Suppressor macrophage (primary cell): ENCODE data around the gene IARS1.

Source experiments
- DNase-seq, 4 experiments: peaks; one replicate each; pipeline ENCODE4 v3.0.0-alpha.2; 2020 to 2022
- total RNA-seq, 17 experiments: gene quantifications; one replicate each; lab custom pipeline; 2026; ENCODE audit warnings: mixed read lengths in 6 of 17, inconsistent platforms in 3 of 17; lab: John Stamatoyannopoulos, UW

The IARS1 gene
- total RNA-seq, result 207 to 760 (median 403) reads per million in 17 experiments

DNA sequence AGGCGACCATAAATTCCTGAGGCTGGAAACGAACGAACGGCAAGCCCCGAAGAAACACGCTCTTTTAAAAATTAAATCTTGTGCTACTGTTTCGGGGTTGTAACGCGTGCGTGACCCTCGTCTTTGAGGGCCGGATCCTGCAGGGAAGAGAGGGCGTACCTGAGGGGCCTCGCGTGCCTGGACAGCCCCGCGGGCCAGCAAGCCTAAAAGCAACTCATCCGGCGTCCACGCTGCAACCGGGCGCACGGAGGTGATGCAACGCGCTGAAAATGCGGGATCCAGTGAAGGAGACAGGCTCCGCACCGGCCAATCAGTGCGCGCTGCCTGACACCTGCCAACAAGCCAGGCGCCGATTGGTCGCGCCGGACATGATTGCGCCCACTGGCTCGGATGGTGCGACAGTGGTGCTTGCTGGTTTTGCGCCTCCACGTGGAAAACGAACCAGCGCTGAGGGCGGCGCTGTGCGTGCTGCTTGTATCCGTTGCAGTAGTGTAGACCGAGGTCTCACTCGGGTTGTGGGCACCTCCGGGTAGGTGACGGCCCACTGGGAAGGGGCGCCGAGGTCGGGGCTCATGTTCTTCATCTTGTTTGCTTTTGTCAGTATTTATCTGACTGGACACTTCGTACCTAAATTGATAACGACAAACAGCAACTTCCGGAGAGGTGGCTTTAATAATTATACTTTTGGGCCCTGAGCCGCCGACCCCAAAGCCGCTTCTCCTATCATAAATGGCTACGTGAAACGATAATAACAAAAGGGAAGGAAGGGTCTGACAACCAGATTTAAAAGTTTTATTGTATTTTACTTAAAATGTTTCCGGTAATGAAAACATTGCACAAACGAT, at the start of gene IARS1:
TSS of gene IARS1 (minus strand) at position 246 of the 845 bp plus-strand sequence. CDS start 4,278 bp downstream, outside the sequence.
- DNase-seq, result peak; percentile 99 to 100 (median 99)

DNA sequence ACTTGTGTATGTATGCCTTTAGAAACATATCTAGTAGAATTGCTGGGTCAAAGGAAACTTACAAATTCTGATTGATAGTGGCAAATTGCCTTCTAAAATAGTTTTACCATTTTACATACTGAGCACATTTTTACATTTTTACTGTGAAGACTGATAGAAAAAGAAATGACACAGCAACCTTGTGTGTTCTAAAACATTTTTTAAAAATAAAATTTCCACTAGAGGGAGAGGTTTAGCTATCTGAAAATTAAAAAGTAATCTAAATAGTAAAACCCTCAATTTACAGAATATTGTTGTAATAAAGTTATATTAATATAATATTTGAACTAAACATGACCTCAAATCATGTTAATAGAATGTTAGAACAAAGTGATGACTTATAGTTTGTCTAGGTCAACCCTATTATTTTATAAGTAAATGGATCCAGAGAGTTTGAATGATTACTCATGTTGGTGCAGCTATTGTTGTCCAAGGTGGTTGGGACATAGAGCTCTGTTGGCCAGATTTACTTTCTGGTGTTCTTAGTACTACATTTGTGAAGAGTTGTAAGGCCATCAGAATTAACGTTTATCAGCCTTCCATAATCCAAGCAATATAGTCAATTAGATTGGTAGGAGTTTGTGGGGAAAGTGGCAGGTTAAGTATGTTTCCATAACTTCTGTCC, 49.5 kb upstream of the IARS1 start:
- DNase-seq, result peak in 2 of 4 experiments; percentile 11 to 47

DNA sequence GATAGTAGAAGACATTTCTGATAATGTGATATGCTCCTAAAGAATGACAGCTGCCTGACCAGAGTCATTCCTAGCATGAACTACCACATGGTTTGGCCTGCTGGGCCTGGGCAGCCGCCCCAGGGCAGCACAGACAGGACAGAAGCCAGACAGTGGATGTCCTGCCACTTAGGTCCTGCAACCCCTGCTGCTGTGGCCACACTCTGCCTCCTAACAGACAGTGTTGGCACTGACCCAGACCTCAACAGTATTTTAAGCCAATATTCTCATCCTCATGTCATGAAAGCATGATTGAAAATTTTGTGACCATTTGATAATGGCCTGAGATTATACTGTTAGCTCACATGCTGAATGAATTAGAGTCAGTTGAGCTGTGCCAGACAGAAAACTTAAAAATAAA, 48.1 kb upstream of the IARS1 start:
- DNase-seq, result no peak

DNA sequence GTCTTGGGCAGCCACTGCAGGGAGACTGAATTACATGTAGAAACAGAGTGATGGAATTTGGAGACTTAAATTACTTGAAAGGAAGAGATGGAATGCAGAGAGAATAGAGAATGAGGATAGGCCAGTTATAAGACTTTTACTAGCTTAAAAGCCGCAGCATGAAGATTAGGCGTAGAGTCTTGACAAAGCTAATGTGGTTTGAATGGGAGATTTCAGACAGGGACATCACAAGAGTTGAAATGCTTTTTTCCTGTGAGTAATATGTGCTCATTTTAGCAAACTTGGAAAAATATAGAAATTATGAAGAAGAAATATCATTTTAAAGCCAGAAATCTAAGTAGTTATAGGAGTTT, 39.8 kb upstream of the IARS1 start:
- DNase-seq, result no peak

DNA sequence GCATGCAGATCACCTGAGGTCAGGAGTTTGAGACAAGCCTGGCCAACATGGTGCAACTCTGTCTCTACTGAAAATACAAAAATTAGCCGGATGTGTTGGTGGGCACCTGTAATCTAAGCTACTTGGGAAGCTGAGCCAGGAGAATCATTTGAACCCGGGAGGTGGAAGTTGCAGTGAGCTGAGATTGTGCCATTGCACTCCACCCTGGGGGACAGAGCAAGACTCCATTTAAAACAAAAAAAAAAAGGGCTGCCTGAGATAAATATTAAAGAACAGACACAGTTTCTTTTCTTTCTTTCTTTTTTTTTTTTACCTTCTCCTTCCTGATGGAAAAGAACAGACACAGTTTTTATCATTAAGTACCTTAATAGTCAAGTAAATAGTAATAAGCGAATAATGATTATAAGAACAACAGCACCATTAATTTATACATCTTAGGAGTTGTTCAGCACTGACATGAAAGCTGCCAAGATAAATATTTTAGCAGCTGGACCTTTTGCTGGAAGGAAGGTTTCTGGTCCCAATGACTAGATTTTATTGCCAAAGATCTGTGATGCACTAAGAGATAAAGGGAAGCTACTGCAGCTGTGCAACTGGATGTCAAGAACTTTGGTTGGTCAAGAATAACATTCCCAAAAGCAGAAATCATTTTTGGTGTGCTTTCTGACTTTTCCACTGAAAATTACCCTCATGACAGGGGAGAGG, 39.2 kb upstream of the IARS1 start:
- no peak for DNase-seq

DNA sequence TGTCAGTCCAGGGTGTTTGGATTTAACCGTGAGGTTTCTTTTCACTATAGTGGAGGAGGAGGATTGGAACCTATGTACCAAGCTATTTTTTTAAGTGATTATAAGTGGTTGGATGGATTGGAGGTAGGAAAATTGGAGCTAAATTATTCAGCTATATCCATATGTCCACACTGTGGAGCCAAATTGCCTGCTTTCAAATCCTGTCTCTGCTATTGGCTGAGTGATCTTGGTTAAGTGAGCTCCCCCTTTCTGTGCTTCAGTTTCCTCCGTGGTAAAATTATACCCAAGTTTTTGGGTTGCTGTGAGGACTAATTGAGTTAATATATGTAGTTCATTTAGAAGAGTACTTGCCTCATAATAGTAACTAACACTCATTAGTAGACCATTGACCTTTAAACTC, 34.7 kb upstream of the IARS1 start:
- peak; percentile 5 to 42 (median 22) for DNase-seq

DNA sequence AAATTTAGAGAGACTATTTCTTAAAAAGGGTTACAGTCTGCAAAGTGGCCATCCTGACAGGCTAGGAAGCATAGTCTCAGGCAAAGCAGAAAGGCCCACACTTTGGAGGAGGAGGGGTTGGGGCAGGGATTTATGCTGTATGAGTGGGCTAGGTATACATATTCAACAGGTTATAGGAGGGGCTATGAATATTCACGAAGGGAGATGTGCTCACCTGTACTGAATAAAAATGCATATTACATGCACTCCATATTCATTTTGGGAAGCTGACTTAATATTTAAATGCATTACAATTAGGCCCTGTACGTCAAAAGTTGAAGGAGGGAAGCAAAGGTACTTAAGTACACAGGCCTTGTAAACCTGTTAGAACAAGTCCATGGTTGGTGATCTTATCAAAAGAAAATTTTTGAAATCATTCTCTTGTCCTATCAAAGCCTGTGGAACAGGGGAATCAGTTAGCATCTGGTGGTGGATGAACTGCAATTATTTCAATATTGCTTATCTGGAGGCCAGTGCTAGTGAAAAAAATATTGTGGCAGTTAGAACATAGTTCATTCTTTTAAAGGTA, 33.9 kb upstream of the IARS1 start:
- no peak for DNase-seq

DNA sequence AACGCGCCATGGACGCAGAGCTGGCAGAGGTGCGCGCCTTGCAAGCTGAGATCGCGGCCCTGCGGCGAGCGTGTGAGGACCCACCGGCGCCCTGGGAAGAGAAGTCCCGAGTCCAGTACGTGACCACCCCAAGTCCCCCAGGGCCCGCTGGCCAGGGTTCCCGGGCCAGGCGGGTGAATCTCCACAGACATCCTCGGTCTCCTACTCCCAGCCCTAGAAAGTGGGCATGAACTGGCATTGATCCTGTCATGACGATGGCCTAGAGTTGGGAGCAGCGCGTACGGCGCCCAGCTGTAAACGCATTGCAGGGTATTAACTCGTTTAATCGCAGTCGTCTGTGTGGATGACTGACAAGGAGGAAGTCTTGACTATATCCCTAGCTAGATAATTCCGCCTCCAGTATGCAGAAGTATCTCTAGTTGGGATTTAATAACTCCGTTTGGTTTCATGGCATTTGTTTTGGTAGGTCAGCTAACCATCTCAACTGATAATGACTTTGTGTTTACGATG, 32.5 kb upstream of the IARS1 start:
- DNase-seq, result peak; percentile 46 to 70 (median 58)

DNA sequence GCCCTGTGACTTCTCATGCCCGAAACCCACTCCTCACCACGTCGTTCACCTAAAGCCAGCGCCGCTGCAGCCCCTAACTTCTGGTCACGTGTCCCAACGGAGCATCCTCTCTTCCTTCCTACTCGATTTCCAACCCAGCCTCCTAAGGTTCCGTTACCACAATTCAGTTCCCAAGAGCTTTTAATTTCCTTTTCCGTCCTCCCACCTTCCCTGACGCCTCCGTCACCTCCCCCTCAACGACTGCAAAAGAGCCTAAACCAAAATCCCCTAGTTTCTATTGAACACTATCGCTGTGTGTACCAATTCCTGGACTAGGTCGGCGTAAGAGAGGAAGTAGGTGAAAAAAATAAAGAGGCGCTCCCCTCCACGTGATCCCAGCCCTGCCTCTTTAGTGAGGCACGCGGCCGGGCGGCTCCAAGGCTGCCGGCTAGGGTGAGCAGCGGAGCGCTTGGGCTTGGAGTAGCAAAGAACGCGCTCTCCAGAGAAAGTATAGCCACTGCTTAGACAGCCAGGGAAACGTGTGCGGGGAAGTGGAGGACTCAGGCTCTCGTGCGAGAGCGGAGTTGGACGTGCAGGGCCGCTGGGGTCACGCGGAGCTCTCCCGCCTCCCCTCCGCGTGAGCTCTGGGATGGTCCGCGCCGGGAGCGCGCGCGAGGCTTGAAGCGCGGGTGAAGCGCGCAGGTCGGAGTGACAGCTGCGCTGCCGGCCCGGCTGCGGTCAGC, 31.9 kb upstream of the IARS1 start, which contains the start of the genes CENPP and NOL8:
TSS of gene CENPP (plus strand) at position 685 of the 722 bp plus-strand sequence.
TSS of gene NOL8 (minus strand) at position 82 of the 722 bp plus-strand sequence. CDS start 1,189 bp downstream, outside the sequence.
- DNase-seq, result peak; percentile 92 to 96 (median 96)

DNA sequence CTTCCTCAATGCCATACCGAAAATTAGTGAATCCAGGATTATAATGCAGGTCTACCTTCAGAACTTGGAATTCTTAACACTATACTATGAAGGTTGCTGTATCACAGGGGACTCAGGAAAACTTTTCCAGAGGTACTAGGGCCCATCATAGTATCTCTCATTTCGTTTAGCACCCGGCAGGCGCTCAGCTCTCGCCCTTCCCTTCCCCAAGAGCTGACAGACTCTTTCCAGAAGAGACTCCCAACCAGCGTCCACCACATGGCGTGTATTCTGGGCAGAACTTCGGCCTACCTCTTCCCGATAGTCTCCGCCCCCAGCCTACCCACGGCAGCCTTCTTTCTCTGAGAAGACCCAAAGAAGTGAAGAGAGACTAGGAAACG, 31.4 kb upstream of the IARS1 start:
- DNase-seq, result no peak

DNA sequence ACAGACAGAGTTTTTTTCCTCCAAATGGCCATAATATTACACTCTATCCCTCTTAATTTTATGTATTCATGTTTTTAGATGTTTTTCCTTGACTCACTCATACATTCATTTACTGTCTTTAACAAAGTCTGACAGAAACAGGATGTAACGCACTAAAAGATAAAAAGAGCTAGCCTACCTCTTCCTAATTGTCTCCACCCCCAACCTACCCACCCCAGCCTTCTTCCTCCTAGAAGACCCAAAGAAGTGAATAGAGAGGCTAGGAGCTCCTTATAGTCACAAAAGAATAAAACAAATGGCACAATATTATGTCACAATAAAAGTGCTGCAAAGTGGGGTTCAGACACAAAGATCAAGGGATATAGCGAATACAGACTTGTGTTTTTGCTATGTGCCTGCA, 30.9 kb upstream of the IARS1 start:
- DNase-seq, result peak; percentile 5 to 28 (median 18)

DNA sequence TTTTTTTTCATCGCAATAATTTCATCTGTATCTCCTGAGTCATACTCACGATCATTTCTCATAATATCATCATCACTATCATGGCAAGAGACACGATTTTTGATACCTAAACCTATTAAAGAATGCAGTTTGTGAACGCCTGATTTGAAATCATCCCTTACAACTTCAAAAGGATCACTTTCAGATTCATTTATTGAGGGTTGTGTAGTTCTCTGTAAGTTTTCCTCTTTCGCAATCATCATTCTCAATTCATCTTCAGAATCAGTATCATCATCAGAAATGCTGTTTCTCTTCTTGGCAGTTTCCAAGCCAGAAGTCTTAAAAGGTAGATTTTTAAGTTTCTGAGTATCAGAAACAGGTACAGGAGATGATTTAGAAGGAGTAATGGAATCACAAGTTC, 22.0 kb upstream of the IARS1 start:
- DNase-seq, result no peak

DNA sequence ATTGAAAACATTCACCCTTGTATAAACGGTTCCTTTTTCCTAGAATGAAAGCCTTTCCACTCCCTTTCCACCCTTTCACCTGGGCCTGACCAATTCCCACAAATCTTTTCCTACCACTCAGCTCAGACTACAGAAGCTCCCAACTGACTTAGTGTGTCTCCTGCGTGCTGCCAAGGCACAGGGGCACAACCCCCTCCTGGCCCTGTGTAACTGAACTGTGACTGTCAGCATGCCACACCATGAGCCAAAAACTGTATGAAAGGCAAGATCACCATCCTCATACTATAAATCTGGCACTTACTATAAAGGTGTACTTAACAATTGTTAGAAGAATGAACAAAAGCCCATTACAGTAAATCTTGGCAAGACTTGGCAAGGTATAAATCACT, 20.1 kb upstream of the IARS1 start:
- no peak for DNase-seq

DNA sequence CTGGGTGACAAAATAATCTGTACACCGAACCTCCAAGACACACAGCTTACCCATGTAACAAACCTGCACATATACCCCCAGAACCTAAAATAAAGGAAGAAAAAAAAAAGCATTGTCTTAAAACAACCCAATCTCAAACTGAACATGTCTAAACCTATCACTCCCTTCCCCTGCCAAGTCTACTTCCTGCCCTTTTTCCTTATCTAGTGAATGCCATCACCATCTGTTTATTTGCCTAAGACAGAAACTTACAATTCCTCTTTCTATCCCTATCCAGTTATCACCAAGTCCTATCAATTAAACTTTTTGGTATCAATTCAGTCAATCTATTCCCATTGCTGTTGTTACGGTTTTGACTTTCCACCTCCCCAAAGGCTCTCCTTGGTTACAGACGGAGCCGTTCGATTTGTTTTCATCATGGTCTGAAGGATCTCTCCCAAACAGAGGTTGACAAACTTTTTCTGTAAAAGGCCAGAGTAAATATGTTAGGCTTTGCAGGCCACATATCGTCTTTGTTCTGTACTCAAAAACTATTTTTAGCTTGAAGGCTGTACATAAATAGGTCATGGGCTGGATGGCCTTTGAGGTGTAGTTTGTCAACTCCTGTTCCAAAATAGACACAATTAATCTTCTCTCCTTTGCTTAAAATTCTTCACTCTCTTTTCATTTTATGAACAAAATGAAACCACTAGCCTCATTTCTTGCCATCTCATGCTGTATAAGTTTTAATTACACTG, 19.6 kb upstream of the IARS1 start:
- DNase-seq, result no peak

DNA sequence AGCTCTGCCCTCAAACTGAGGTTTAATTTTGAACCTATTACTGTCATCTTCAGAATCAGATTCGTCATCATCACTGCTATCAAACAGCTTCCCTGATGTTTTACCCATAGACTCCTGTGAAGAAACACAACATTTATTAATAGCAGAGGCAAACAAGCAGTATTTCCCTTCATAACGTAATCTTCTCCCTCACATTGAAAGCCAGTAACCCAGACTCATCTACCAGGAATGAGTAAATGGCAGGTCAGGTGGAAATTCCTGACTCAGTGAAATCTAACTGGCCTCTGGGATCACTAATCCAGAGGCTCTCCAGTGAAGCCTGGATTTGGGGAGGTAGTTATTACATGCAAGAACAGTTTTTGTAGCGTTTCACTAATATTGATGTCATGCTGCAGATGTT, 17.1 kb upstream of the IARS1 start:
- DNase-seq, result no peak

DNA sequence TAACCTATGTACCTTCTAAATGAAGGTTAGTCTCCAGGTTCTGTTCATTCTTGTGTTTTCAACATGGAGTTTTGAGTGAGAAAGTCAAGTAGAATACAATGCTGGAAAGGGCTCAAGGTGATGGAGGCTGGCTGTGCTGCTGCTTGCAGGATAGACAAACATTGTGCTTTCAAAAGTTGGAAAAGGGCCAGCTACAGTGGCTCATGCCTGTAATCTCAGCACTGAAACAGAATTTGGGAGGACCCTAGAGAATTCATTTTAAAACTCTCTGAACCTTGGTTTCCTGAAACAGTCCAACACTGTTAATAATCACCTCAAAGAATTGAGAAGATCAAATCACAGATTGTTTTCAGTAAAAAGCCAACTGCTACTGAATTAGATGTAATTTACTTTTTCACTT, 15.4 kb upstream of the IARS1 start:
- DNase-seq, result no peak

DNA sequence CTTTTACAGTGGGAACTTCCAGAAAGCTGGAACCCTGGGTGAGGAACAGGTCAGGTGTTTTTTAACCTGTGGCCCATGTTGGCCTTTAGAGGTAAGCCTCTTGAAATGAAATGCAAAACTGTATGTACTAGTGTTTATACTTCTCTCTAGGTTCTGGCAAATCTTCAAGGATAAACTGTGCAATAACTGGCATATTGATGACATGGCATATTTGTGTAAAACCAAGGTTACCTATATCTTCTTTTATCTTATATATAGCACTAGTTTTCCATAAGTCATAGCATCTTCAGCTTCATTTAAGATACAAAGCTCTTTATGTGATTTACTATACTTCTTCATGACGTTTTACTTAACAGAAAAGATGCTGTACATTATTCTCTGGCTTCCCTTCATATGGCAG, 7.4 kb upstream of the IARS1 start:
- no peak for DNase-seq

DNA sequence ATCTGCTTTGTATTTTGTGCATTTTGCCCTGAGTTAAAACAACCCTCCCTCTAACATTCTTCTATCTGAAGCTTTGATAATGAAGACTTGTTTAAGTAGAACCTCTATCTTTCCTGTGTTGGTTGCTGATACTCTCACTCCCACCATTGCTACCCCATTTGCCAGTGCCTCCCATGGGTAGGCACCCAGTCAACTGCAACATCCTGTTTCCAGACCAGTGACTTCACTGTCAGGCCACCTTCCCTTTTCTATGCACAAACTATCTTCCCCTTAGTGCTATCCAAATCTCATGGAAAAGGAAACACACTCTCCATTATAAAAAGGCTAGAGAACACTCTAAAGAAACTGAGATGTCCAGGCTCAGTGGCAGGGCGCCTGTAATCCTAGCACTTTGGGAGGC, 5.6 kb upstream of the IARS1 start:
- peak; percentile 55 to 76 (median 74) for DNase-seq

DNA sequence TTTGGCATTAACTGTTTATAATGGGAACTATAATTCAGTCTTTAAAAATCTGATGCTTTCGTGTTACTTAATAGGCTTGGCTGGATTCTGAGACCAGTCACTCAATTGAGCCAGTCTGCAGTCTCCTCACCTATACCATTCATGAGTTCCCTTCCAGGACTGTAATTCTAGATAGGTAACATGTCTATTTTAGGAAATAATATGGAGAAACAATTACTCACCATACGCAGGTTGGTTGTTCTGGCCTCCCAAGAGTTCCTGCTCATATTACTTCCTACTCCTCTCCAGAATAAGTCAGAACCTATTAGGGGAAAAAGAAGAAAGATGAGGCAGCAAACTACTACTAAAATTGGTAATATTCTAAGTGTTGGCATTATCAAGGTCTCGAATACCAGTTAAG, 4.5 kb upstream of the IARS1 start:
- DNase-seq, result no peak

DNA sequence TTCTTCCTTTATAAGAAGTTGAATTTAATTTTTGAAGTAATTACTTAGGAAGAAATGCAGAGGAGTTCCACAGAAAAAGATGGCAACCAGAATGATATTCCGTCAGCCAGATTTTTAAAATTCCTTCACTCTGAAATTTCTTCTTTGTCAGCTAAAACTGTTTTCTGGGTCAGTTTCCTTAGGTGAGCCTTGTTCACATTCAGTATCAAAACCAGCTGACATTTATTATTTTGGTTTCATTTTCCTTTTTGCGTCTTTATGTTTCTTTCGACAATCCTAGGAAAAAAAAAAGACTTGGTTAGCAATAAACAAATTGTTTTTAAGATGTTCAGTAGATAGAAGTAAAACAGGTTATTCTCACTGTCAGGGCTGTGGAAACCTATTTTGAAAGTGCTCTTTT, 4.1 kb upstream of the IARS1 start:
- no peak for DNase-seq

DNA sequence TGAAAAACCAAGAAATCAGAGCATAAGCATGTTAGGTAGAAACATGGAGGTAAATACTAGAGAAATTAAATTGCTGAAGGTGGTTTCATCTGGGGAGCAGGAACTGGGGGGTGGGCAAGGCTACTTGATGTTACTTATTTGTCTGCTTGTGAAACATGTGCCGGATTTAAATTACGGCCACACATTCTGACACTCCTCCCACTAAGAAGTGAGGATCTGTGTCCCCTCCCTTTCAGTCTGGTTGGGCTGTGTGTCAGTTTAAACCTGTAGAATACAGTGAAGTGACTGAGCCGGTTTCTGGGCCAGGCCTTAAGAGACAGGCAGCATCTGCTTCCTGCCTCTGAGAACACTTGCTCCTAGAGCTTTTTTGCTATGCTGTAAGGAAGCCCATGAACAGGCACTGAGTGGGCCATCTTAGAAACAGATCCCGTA, 2.3 kb upstream of the IARS1 start:
- DNase-seq, result no peak
